HepG2 (cell line): ENCODE data around the gene GALNT15. TPM values are rescaled to one million over a fixed set of nuclear protein-coding genes. Genes with fewer than 3 reads are reported as not detected.
A peak's percentile ranks its signal among the peaks of the same experiment; 100 is the strongest.

Experiments
- CENPX ChIP-seq: sonication (generic); formaldehyde crosslinking; IDR thresholded peaks from 2 replicates; pipeline ENCODE4 v1.9.0; 2021; ENCODE audit warnings: mild to moderate bottlenecking, missing genetic modification reagents, moderate library complexity
- DNMT3B ChIP-seq: conservative IDR thresholded peaks from 2 replicates; pipeline ENCODE4 v1.6.1; 2016; ENCODE audit warnings: missing biosample characterization, control low read depth
- EP300 ChIP-seq, 3 experiments: sonication (generic) in 1 of 3; formaldehyde crosslinking in 1 of 3; IDR thresholded peaks; 2 replicates each; pipeline versions ENCODE4 v1.5.1 to v1.6.1; 2011 to 2020; ENCODE audit warnings: low read depth in 2 of 3, low read length in 2 of 3, borderline replicate concordance in 1 of 3, improper control_type of control experiment in 1 of 3, mild to moderate bottlenecking in 1 of 3, missing genetic modification reagents in 1 of 3, moderate library complexity in 1 of 3
- GFI1 ChIP-seq: sonication (generic); formaldehyde crosslinking; IDR thresholded peaks from 2 replicates; pipeline ENCODE4 v1.5.0; 2020; ENCODE audit warnings: missing genetic modification reagents, mild to moderate bottlenecking, borderline replicate concordance
- POLR2AphosphoS2 ChIP-seq: IDR thresholded peaks from 2 replicates; pipeline ENCODE4 v1.6.1; 2011; ENCODE audit warnings: low read depth, low read length, improper control_type of control experiment
- REXO4 ChIP-seq: sonication (generic); formaldehyde crosslinking; IDR thresholded peaks from 2 replicates; pipeline ENCODE4 v1.8.0; 2022; ENCODE audit warnings: missing genetic modification reagents, mild to moderate bottlenecking, borderline replicate concordance
- RXRA ChIP-seq: sonication (generic); formaldehyde crosslinking; IDR thresholded peaks from 2 replicates; pipeline ENCODE4 v1.5.1; 2020; ENCODE audit warnings: missing genetic modification reagents
- ZNF546 ChIP-seq: sonication (generic); formaldehyde crosslinking; conservative IDR thresholded peaks from 2 replicates; pipeline ENCODE4 v1.8.1; 2023; ENCODE audit warnings: mild to moderate bottlenecking, missing genetic modification reagents
- ZNF614 ChIP-seq: IDR thresholded peaks from 2 replicates; pipeline ENCODE4 v1.6.1; 2018; ENCODE audit warnings: missing biosample characterization, missing genetic modification reagents, inconsistent platforms, borderline replicate concordance
- polyA plus RNA-seq, 8 experiments: library from polyadenylated mRNA; depleted of rRNA in 3 of 8; stranded (reverse) in 7 of 8; unstranded in 1 of 8; fragments of >200 nt; fragmentation: Illumina TruSeq in 4 of 8; extraction: Trizol in 4 of 8; gene quantifications; 2 replicates each; pipeline versions ENCODE4 v1.2.1 to v1.2.3, GENCODE V29; 2011 to 2016; ENCODE audit warnings: low read depth in 4 of 8, missing spikeins in 1 of 8, mixed read lengths in 1 of 8; ENCODE audit not compliant: insufficient read depth in 1 of 8
- total RNA-seq, 5 experiments: library from RNA; depleted of rRNA; stranded (reverse); fragments of >200 nt; fragmentation: Illumina TruSeq; extraction: Trizol; gene quantifications; 2 replicates each; pipeline ENCODE4 v1.2.3, GENCODE V29; 2016; ENCODE audit warnings: low read depth in 1 of 5
- TF ChIP-seq, protein P1 (sequence below): sonication (generic); formaldehyde crosslinking; IDR thresholded peaks from 2 replicates; pipeline ENCODE4 v1.4.0; 2020; ENCODE audit warnings: missing genetic modification reagents, borderline replicate concordance
- TF ChIP-seq, protein P2 (sequence below): sonication (generic); formaldehyde crosslinking; IDR thresholded peaks from 2 replicates; pipeline ENCODE4 v1.4.0; 2020; ENCODE audit warnings: mild to moderate bottlenecking, low read depth, missing genetic modification reagents
- TF ChIP-seq, protein P3 (sequence below): sonication (generic); formaldehyde crosslinking; IDR thresholded peaks from 2 replicates; pipeline ENCODE4 v1.9.0; 2021; ENCODE audit warnings: missing genetic modification reagents, borderline replicate concordance
- TF ChIP-seq, protein P4 (sequence below): IDR thresholded peaks from 2 replicates; pipeline ENCODE4 v1.6.1; 2018; ENCODE audit warnings: missing genetic modification reagents
- TF ChIP-seq, protein P5 (sequence below): sonication (generic); formaldehyde crosslinking; IDR thresholded peaks from 2 replicates; pipeline ENCODE4 v1.4.0; 2020; ENCODE audit warnings: mild to moderate bottlenecking, missing genetic modification reagents
- TF ChIP-seq, protein P6 (sequence below): sonication (generic); formaldehyde crosslinking; IDR thresholded peaks from 2 replicates; pipeline ENCODE4 v1.4.0; 2020; ENCODE audit warnings: missing genetic modification reagents
- TF ChIP-seq, protein P7 (sequence below): sonication (generic); formaldehyde crosslinking; IDR thresholded peaks from 2 replicates; pipeline ENCODE4 v1.4.0; 2020; ENCODE audit warnings: missing genetic modification reagents, borderline replicate concordance

Gene GALNT15
- total and polyA plus RNA-seq, 2 of the 13 experiments (the other 11 are each of a cell fraction or from before 2014, with no cell fraction given), result 0.02 to 0.04 TPM

DNA sequence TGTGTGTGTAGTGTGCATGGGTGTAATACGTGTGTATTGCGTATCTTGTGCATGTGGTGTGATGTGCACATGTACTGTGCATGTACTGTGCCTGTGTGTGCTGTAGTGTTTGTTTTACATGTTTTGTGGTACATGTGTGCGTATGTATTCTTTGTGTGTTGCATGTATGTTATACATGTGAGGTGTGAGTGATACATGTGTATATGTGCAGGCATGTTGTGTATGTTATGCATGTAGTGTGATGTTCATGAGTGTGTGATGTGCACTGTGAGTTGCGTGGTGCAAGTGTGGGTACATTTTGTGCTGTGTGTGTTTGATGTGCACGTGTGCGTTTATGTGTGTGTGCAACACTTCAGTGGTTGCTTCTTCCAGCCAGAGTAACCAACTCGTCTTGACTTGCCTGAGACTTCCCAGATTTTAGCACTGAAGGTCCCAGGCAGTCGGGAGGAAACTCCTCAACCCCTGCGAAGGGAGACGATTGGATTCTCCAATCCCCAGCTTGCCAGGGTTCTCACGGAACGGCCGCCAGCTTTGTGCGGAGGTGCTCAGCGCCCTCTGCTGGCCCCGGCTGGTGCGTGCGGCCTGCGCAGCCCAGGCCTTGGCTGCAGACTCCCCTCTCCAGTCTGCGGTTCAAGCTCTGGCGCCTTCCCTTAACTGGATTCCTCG is 3.6 kb downstream of the GALNT15 start (continued):
- TF ChIP-seq, protein P1, sequence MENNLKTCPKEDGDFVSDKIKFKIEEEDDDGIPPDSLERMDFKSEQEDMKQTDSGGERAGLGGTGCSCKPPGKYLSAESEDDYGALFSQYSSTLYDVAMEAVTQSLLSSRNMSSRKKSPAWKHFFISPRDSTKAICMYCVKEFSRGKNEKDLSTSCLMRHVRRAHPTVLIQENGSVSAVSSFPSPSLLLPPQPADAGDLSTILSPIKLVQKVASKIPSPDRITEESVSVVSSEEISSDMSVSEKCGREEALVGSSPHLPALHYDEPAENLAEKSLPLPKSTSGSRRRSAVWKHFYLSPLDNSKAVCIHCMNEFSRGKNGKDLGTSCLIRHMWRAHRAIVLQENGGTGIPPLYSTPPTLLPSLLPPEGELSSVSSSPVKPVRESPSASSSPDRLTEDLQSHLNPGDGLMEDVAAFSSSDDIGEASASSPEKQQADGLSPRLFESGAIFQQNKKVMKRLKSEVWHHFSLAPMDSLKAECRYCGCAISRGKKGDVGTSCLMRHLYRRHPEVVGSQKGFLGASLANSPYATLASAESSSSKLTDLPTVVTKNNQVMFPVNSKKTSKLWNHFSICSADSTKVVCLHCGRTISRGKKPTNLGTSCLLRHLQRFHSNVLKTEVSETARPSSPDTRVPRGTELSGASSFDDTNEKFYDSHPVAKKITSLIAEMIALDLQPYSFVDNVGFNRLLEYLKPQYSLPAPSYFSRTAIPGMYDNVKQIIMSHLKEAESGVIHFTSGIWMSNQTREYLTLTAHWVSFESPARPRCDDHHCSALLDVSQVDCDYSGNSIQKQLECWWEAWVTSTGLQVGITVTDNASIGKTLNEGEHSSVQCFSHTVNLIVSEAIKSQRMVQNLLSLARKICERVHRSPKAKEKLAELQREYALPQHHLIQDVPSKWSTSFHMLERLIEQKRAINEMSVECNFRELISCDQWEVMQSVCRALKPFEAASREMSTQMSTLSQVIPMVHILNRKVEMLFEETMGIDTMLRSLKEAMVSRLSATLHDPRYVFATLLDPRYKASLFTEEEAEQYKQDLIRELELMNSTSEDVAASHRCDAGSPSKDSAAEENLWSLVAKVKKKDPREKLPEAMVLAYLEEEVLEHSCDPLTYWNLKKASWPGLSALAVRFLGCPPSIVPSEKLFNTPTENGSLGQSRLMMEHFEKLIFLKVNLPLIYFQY, result no peak
- no peak for TF ChIP-seq DNMT3B (CRISPR knock-in tag)
- no peak for TF ChIP-seq POLR2AphosphoS2
- TF ChIP-seq REXO4 (CRISPR knock-in tag), result no peak
- TF ChIP-seq, protein P2, sequence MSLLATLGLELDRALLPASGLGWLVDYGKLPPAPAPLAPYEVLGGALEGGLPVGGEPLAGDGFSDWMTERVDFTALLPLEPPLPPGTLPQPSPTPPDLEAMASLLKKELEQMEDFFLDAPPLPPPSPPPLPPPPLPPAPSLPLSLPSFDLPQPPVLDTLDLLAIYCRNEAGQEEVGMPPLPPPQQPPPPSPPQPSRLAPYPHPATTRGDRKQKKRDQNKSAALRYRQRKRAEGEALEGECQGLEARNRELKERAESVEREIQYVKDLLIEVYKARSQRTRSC (CRISPR knock-in tag), result no peak
- TF ChIP-seq, protein P3, sequence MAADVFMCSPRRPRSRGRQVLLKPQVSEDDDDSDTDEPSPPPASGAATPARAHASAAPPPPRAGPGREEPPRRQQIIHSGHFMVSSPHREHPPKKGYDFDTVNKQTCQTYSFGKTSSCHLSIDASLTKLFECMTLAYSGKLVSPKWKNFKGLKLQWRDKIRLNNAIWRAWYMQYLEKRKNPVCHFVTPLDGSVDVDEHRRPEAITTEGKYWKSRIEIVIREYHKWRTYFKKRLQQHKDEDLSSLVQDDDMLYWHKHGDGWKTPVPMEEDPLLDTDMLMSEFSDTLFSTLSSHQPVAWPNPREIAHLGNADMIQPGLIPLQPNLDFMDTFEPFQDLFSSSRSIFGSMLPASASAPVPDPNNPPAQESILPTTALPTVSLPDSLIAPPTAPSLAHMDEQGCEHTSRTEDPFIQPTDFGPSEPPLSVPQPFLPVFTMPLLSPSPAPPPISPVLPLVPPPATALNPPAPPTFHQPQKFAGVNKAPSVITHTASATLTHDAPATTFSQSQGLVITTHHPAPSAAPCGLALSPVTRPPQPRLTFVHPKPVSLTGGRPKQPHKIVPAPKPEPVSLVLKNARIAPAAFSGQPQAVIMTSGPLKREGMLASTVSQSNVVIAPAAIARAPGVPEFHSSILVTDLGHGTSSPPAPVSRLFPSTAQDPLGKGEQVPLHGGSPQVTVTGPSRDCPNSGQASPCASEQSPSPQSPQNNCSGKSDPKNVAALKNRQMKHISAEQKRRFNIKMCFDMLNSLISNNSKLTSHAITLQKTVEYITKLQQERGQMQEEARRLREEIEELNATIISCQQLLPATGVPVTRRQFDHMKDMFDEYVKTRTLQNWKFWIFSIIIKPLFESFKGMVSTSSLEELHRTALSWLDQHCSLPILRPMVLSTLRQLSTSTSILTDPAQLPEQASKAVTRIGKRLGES (CRISPR knock-in tag), result no peak
- TF ChIP-seq, protein P4, sequence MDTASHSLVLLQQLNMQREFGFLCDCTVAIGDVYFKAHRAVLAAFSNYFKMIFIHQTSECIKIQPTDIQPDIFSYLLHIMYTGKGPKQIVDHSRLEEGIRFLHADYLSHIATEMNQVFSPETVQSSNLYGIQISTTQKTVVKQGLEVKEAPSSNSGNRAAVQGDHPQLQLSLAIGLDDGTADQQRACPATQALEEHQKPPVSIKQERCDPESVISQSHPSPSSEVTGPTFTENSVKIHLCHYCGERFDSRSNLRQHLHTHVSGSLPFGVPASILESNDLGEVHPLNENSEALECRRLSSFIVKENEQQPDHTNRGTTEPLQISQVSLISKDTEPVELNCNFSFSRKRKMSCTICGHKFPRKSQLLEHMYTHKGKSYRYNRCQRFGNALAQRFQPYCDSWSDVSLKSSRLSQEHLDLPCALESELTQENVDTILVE (CRISPR knock-in tag), result no peak
- no peak for TF ChIP-seq ZNF614 (CRISPR knock-in tag)
- TF ChIP-seq, protein P5, sequence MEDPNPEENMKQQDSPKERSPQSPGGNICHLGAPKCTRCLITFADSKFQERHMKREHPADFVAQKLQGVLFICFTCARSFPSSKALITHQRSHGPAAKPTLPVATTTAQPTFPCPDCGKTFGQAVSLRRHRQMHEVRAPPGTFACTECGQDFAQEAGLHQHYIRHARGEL (CRISPR knock-in tag), result no peak
- TF ChIP-seq RXRA, result no peak
- TF ChIP-seq CENPX (CRISPR knock-in tag), result no peak
- TF ChIP-seq, protein P6, sequence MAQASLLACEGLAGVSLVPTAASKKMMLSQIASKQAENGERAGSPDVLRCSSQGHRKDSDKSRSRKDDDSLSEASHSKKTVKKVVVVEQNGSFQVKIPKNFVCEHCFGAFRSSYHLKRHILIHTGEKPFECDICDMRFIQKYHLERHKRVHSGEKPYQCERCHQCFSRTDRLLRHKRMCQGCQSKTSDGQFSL (CRISPR knock-in tag), result no peak
- no peak for TF ChIP-seq ZNF546 (CRISPR knock-in tag)
- TF ChIP-seq GFI1, result no peak
- no peak for TF ChIP-seq EP300 (IDR thresholded peaks at IDR 0.05; ENCODE audit: low read depth in 2 of 2, low read length in 2 of 2)
- TF ChIP-seq EP300 (CRISPR knock-in tag; IDR thresholded peaks at IDR 0.05; ENCODE audit: borderline replicate concordance), result peak; percentile 30; the same call in 1 of the 2 replicates
- TF ChIP-seq, protein P7, sequence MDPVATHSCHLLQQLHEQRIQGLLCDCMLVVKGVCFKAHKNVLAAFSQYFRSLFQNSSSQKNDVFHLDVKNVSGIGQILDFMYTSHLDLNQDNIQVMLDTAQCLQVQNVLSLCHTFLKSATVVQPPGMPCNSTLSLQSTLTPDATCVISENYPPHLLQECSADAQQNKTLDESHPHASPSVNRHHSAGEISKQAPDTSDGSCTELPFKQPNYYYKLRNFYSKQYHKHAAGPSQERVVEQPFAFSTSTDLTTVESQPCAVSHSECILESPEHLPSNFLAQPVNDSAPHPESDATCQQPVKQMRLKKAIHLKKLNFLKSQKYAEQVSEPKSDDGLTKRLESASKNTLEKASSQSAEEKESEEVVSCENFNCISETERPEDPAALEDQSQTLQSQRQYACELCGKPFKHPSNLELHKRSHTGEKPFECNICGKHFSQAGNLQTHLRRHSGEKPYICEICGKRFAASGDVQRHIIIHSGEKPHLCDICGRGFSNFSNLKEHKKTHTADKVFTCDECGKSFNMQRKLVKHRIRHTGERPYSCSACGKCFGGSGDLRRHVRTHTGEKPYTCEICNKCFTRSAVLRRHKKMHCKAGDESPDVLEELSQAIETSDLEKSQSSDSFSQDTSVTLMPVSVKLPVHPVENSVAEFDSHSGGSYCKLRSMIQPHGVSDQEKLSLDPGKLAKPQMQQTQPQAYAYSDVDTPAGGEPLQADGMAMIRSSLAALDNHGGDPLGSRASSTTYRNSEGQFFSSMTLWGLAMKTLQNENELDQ (CRISPR knock-in tag), result no peak
